K562 (cell line): Measurements from ENCODE around the gene GTPBP2. TPM values are rescaled to one million over a fixed set of nuclear protein-coding genes. Genes with fewer than 3 reads are reported as not detected.

ENCODE experiments used
- ATAC-seq: fragments of 200-7000 bp; cut with Tn5 transposase; 3 replicates; pipeline ENCODE4 v1.9.1; 2020; ENCODE audit warnings: moderate library complexity
- BruUV-seq: library from RNA; stranded (reverse); fragments of 400-500 nt; replicated peaks from 2 replicates; lab custom pipeline; 2021; lab: Mats Ljungman, UMichigan
- CTCF ChIA-PET: fragments of 300-600 bp; formaldehyde crosslinking; extraction: SDS; loops from one replicate; lab custom pipeline; 2021; ENCODE audit warnings: low intra/inter-chr PET ratio; lab: Yijun Ruan, JAX
- POLR2A ChIA-PET: fragments of 300-600, 350-650 bp; sonication (Branson Sonifier 250); formaldehyde crosslinking; extraction: SDS; loops from one replicate; lab custom pipeline; 2021; ENCODE audit warnings: antibody characterized with exemption, inconsistent platforms; lab: Yijun Ruan, JAX
- DNase-seq, 4 experiments: peaks; one replicate each; pipeline versions ENCODE4 v3.0.0 to v3.0.0-alpha.2; 2011 to 2018; ENCODE audit warnings: low spot score in 3 of 4, mixed read lengths in 3 of 4; ENCODE audit errors: extremely low read depth in 1 of 4
- FAIRE-seq: peaks from 2 replicates; lab custom pipeline; 2011; peaks lifted over from hg19 to GRCh38; lab: Jason Lieb, UNC
- H2AFZ ChIP-seq: 2 replicates; pipeline ENCODE4 v1.6.0; 2011; ENCODE audit warnings: low read depth, low read length, control low read depth, inconsistent platforms
- H3K27ac ChIP-seq: fragments of 200-600 bp; 3 replicates; pipeline ENCODE4 v1.8.0; 2011; ENCODE audit warnings: low read depth, mild to moderate bottlenecking, control low read depth, inconsistent platforms, low read length, moderate library complexity, mixed read lengths; ENCODE audit errors: extremely low read depth
- H3K27me3 ChIP-seq, 2 experiments: fragments of 300-600 bp in 1 of 2; 2 replicates in 1 of 2; 3 replicates in 1 of 2; pipeline versions ENCODE4 v1.6.0 to v1.8.0; 2011; ENCODE audit warnings: inconsistent platforms in 2 of 2, low read length in 2 of 2, mild to moderate bottlenecking in 1 of 2, mixed read lengths in 1 of 2, moderate library complexity in 1 of 2; ENCODE audit not compliant: control insufficient read depth in 2 of 2, insufficient read depth in 2 of 2
- H3K36me3 ChIP-seq: fragments of 300-600 bp; 3 replicates; pipeline ENCODE4 v1.8.0; 2011; ENCODE audit warnings: mild to moderate bottlenecking, low read length, inconsistent platforms; ENCODE audit not compliant: control insufficient read depth, insufficient read depth
- H3K4me1 ChIP-seq, 2 experiments: fragments of 200-600 bp in 1 of 2; replicated peaks in 1 of 2; 2 replicates in 1 of 2; 3 replicates in 1 of 2; pipeline versions ENCODE4 v1.5.1 to v1.8.0; 2011; ENCODE audit warnings: inconsistent platforms in 2 of 2, low read length in 2 of 2, mild to moderate bottlenecking in 1 of 2, mixed read lengths in 1 of 2, moderate library complexity in 1 of 2; ENCODE audit not compliant: control insufficient read depth in 2 of 2, insufficient read depth in 2 of 2
- H3K4me2 ChIP-seq: 2 replicates; pipeline ENCODE4 v1.6.1; 2011; ENCODE audit warnings: low read length, control low read depth, inconsistent platforms, mixed read lengths; ENCODE audit not compliant: insufficient read depth
- H3K4me3 ChIP-seq: fragments of 200-600 bp; sonication (generic), shearing (Covaris generic); 2 replicates; pipeline ENCODE4 v1.5.1; 2016; ENCODE audit warnings: control low read depth, inconsistent platforms
- H3K79me2 ChIP-seq: fragments of 200-600 bp; 3 replicates; pipeline ENCODE4 v1.8.0; 2011; ENCODE audit warnings: low read length, inconsistent platforms; ENCODE audit not compliant: control insufficient read depth, insufficient read depth
- H3K9ac ChIP-seq, 2 experiments: 2 replicates each; pipeline versions ENCODE4 v1.6.0 to v1.6.1; 2011; ENCODE audit warnings: low read depth in 2 of 2, low read length in 2 of 2, control low read depth in 1 of 2, inconsistent platforms in 1 of 2, mild to moderate bottlenecking in 1 of 2, mixed read lengths in 1 of 2; ENCODE audit not compliant: insufficient read depth in 1 of 2
- H3K9me1 ChIP-seq: one replicate; pipeline ENCODE4 v1.6.0; 2011; ENCODE audit warnings: inconsistent platforms, mild to moderate bottlenecking, low read length, moderate library complexity; ENCODE audit not compliant: control insufficient read depth, insufficient read depth
- H3K9me3 ChIP-seq: replicated peaks from 2 replicates; pipeline ENCODE4 v1.5.1; 2011; ENCODE audit warnings: low read depth, low read length, inconsistent platforms; ENCODE audit not compliant: control insufficient read depth, insufficient read depth
- H4K20me1 ChIP-seq: replicated peaks from 2 replicates; pipeline ENCODE4 v1.6.1; 2011; ENCODE audit warnings: low read length, inconsistent platforms, mixed read lengths; ENCODE audit not compliant: control insufficient read depth, insufficient read depth
- HNRNPLL ChIP-seq: fragments of 200-400 bp; formaldehyde crosslinking; IDR thresholded peaks from 2 replicates; pipeline ENCODE4 v1.6.1; 2017; ENCODE audit warnings: low read length, low read depth, mild to moderate bottlenecking; ENCODE audit not compliant: poor library complexity, severe bottlenecking
- KDM2B ChIP-seq: fragments of 250-450 bp; sonication (Bioruptor Pico); IDR thresholded peaks from 2 replicates; pipeline ENCODE4 v1.8.0; 2021; ENCODE audit warnings: mild to moderate bottlenecking, moderate library complexity
- TAF15 ChIP-seq: fragments of 200-400 bp; formaldehyde crosslinking; IDR thresholded peaks from 2 replicates; pipeline ENCODE4 v1.6.1; 2017; ENCODE audit warnings: mild to moderate bottlenecking, low read depth, low read length, moderate library complexity
- ZNF316 ChIP-seq: fragments of 450-650 bp; IDR thresholded peaks from 2 replicates; pipeline ENCODE4 v1.6.1; 2016
- ZNF512 ChIP-seq: IDR thresholded peaks from 2 replicates; pipeline ENCODE4 v1.6.1; 2016; ENCODE audit warnings: missing genetic modification characterization, missing compliant biosample characterization
- WGBS: fragments of 100-300 bp; shearing (Covaris generic); methylation state at CpG from one replicate; pipeline ENCODE4 v1.1.6; 2016; ENCODE audit warnings: low coverage, mixed read lengths; ENCODE audit not compliant: insufficient coverage; ENCODE audit errors: missing lambda C conversion rate; 5-methylcytosine and 5-hydroxymethylcytosine counted together
- in situ Hi-C: fragments of 300-500 bp; cut with MboI; formaldehyde crosslinking; loops from 4 replicates; pipeline ENCODE4 v1.15.0; 2018; ENCODE audit warnings: inconsistent platforms, mixed read lengths
- intact Hi-C: fragments of 100-400 bp; cut with micrococcal nuclease; formaldehyde crosslinking; loops from 2 replicates; pipeline ENCODE4 v1.14.2; 2022
- polyA plus RNA-seq, 8 experiments: library from polyadenylated mRNA; depleted of rRNA in 4 of 8; stranded (reverse) in 5 of 8; unstranded in 3 of 8; fragments of >200 nt; fragmentation: Nextera tagmentation in 2 of 8; fragmentation: Illumina TruSeq in 1 of 8; extraction: Ambion mirVana in 2 of 8; extraction: Trizol in 1 of 8; gene quantifications; 2 replicates each; pipeline versions ENCODE4 v1.2.1 to v1.2.3, GENCODE V29; 2011 to 2014; ENCODE audit warnings: inconsistent platforms in 1 of 8, missing spikeins in 1 of 8
- total RNA-seq, 7 experiments: library from RNA; depleted of rRNA in 6 of 7; stranded (reverse); fragments of >200 nt in 6 of 7; fragmentation: Illumina TruSeq in 2 of 7; extraction: Trizol in 2 of 7; gene quantifications; 2 replicates each; pipeline versions ENCODE4 v1.2.1 to v1.2.3, GENCODE V29; 2011 to 2021; ENCODE audit warnings: low replicate concordance in 1 of 7
- TF ChIP-seq, protein P1 (sequence below), 2 experiments: fragments of 150-350 bp in 1 of 2; IDR thresholded peaks; 2 replicates each; pipeline ENCODE4 v1.6.1; 2012 to 2016; ENCODE audit warnings: low read depth in 2 of 2, low read length in 2 of 2, mild to moderate bottlenecking in 1 of 2, moderate library complexity in 1 of 2

The GTPBP2 gene
- total and polyA plus RNA-seq, 9 of the 15 experiments (the other 6 are each of a cell fraction or from before 2014, with no cell fraction given) = 48.4 to 196 (median 111) TPM

DNA sequence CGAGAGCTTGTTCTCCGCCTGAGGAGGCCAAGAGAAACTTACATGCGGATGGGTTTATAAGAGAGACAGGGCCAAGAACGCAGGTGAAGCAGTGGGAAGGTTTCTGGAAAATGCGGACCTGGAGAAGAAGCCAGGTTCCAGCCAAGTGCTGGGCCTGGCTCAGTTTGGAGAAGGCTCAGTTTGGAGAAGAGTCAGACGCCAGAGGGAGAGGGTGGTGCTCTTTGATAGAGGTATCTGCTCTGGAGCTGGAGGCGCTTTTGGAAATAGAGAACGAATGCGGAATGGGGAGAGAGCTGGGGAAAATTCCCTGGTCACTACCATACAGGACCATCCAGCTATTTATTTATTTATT, 16.5 kb upstream of the GTPBP2 start:
- TF ChIP-seq ZNF316 = no peak
- no peak for TF ChIP-seq HNRNPLL
- TF ChIP-seq, protein P1, sequence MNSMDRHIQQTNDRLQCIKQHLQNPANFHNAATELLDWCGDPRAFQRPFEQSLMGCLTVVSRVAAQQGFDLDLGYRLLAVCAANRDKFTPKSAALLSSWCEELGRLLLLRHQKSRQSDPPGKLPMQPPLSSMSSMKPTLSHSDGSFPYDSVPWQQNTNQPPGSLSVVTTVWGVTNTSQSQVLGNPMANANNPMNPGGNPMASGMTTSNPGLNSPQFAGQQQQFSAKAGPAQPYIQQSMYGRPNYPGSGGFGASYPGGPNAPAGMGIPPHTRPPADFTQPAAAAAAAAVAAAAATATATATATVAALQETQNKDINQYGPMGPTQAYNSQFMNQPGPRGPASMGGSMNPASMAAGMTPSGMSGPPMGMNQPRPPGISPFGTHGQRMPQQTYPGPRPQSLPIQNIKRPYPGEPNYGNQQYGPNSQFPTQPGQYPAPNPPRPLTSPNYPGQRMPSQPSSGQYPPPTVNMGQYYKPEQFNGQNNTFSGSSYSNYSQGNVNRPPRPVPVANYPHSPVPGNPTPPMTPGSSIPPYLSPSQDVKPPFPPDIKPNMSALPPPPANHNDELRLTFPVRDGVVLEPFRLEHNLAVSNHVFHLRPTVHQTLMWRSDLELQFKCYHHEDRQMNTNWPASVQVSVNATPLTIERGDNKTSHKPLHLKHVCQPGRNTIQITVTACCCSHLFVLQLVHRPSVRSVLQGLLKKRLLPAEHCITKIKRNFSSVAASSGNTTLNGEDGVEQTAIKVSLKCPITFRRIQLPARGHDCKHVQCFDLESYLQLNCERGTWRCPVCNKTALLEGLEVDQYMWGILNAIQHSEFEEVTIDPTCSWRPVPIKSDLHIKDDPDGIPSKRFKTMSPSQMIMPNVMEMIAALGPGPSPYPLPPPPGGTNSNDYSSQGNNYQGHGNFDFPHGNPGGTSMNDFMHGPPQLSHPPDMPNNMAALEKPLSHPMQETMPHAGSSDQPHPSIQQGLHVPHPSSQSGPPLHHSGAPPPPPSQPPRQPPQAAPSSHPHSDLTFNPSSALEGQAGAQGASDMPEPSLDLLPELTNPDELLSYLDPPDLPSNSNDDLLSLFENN (IDR thresholded peaks at IDR 0.05; ENCODE audit: low read depth in 2 of 2, low read length in 2 of 2) = no peak
- no peak for TF ChIP-seq ZNF512
- no peak for TF ChIP-seq TAF15
- TF ChIP-seq KDM2B = no peak
- TF ChIP-seq, all 486 proteins: peak for 0
- Histone ChIP-seq H3K4me3 (no peak overlapping the region), H3K9ac (no peak overlapping the region), H3K4me1 (peaks cover 11 to 12% of the 10 kb centered on the region in 2 experiments; a peak in 4 of 5 replicates), H3K36me3 (peaks cover 22% of the 10 kb centered on the region), H4K20me1 (peaks cover 5% of the 10 kb centered on the region; the same call in 1 of the 2 replicates), H2AFZ (no peak overlapping the region), H3K27ac (no peak overlapping the region), H3K27me3 (no peaks in the 10 kb centered on the region), H3K4me2 (no peak overlapping the region), H3K79me2 (peaks cover 17% of the 10 kb centered on the region), H3K9me1 (no peaks in the 10 kb centered on the region), H3K9me3 (no peaks in the 10 kb centered on the region)
- CTCF ChIA-PET = no interaction called here
- POLR2A ChIA-PET = interaction anchor here (1.2 to 10.9 kb wide), 3 partner anchors 14 to 26 kb away, joined by 3 to 206 read pairs (median 23); partner anchors contain the start of genes GTPBP2 and MAD2L1BP
- DNase-seq (no peak), FAIRE-seq (no peak), ATAC-seq (no peak)
- 88% methylated on average over 8 of the region's 9 CpGs for WGBS
- intact Hi-C loops (no loop called here), in situ Hi-C loops (no loop called here)
- no TSS peak for BruUV-seq
